Trophoblast cell (in vitro differentiated cells and primary cell): ENCODE results near the gene GPR3.

Experiments used
- DNase-seq, 2 donors: peaks; one replicate each; pipeline ENCODE4 v3.0.0-alpha.2; 2016
- H2AFZ ChIP-seq: 2 replicates; pipeline ENCODE4 v1.6.1; 2013; ENCODE audit warnings: low read length, moderate library complexity, mild to moderate bottlenecking; ENCODE audit not compliant: insufficient read depth, poor library complexity
- H2AK5ac ChIP-seq: 2 replicates; pipeline ENCODE4 v1.6.1; 2013; ENCODE audit warnings: mild to moderate bottlenecking, low read length
- H2BK120ac ChIP-seq: 2 replicates; pipeline ENCODE4 v1.6.1; 2013; ENCODE audit warnings: low read length, mild to moderate bottlenecking, moderate library complexity; ENCODE audit not compliant: insufficient read depth, poor library complexity
- H2BK12ac ChIP-seq: 2 replicates; pipeline ENCODE4 v1.6.1; 2013; ENCODE audit warnings: mild to moderate bottlenecking, low read length, moderate library complexity
- H2BK5ac ChIP-seq: 2 replicates; pipeline ENCODE4 v1.6.1; 2013; ENCODE audit warnings: low read length, low read depth, moderate library complexity, mild to moderate bottlenecking; ENCODE audit not compliant: poor library complexity
- H3K14ac ChIP-seq: 2 replicates; pipeline ENCODE4 v1.6.1; 2013; ENCODE audit warnings: mild to moderate bottlenecking, low read length
- H3K18ac ChIP-seq: 2 replicates; pipeline ENCODE4 v1.6.1; 2013; ENCODE audit warnings: mild to moderate bottlenecking, low read length
- H3K23ac ChIP-seq: 2 replicates; pipeline ENCODE4 v1.6.1; 2013; ENCODE audit warnings: low read length
- H3K27ac ChIP-seq: 2 replicates; pipeline ENCODE4 v1.5.1; 2013; ENCODE audit warnings: low read depth, mild to moderate bottlenecking, inconsistent platforms, low read length, moderate library complexity
- H3K27me3 ChIP-seq: 2 replicates; pipeline ENCODE4 v1.6.1; 2013; ENCODE audit warnings: inconsistent platforms, mild to moderate bottlenecking, low read length, moderate library complexity; ENCODE audit not compliant: insufficient read depth
- H3K36me3 ChIP-seq, 2 experiments: 1 replicate in 1 of 2; 2 replicates in 1 of 2; pipeline ENCODE4 v1.6.1; 2013; ENCODE audit warnings: low read length in 2 of 2, mild to moderate bottlenecking in 2 of 2, moderate library complexity in 1 of 2; ENCODE audit not compliant: insufficient read depth in 2 of 2, control insufficient read depth in 1 of 2
- H3K4ac ChIP-seq: 2 replicates; pipeline ENCODE4 v1.6.1; 2013; ENCODE audit warnings: low read depth, mild to moderate bottlenecking, low read length, moderate library complexity
- H3K4me1 ChIP-seq, 2 experiments: 1 replicate in 1 of 2; 2 replicates in 1 of 2; pipeline ENCODE4 v1.6.1; 2013; ENCODE audit warnings: low read length in 2 of 2, mild to moderate bottlenecking in 2 of 2, moderate library complexity in 1 of 2; ENCODE audit not compliant: insufficient read depth in 2 of 2, control insufficient read depth in 1 of 2
- H3K4me2 ChIP-seq: 2 replicates; pipeline ENCODE4 v1.6.1; 2013; ENCODE audit warnings: inconsistent platforms, mild to moderate bottlenecking, low read length, moderate library complexity
- H3K4me3 ChIP-seq: 2 replicates; pipeline ENCODE4 v1.5.1; 2013; ENCODE audit warnings: mild to moderate bottlenecking, low read depth, low read length, inconsistent platforms
- H3K79me1 ChIP-seq: one replicate; pipeline ENCODE4 v1.6.1; 2013; ENCODE audit warnings: low read length
- H3K79me2 ChIP-seq: 2 replicates; pipeline ENCODE4 v1.6.1; 2013; ENCODE audit warnings: low read length, mild to moderate bottlenecking; ENCODE audit not compliant: control insufficient read depth, insufficient read depth, poor library complexity
- H3K9ac ChIP-seq: 2 replicates; pipeline ENCODE4 v1.6.1; 2013; ENCODE audit warnings: mild to moderate bottlenecking, low read length
- H3K9me3 ChIP-seq: 2 replicates; pipeline ENCODE4 v1.6.1; 2013; ENCODE audit warnings: low read depth, mild to moderate bottlenecking, control low read depth, inconsistent platforms, low read length; ENCODE audit not compliant: insufficient read depth
- H4K12ac ChIP-seq: 2 replicates; pipeline ENCODE4 v1.6.1; 2013; ENCODE audit warnings: low read depth, mild to moderate bottlenecking, low read length, moderate library complexity
- H4K8ac ChIP-seq: 2 replicates; pipeline ENCODE4 v1.6.1; 2013; ENCODE audit warnings: low read depth, mild to moderate bottlenecking, low read length, moderate library complexity
- H4K91ac ChIP-seq: one replicate; pipeline ENCODE4 v1.6.1; 2013; ENCODE audit warnings: low read depth, mild to moderate bottlenecking, low read length, moderate library complexity
- WGBS: extraction: QIAGEN DNeasy Blood & Tissue Kit; methylation state at CpG from one replicate; pipeline ENCODE4 v1.1.7; 2013; ENCODE audit warnings: missing lambda C conversion rate; ENCODE audit not compliant: insufficient read length, insufficient coverage; ENCODE audit errors: extremely low coverage; 5-methylcytosine and 5-hydroxymethylcytosine counted together

The GPR3 gene

DNA sequence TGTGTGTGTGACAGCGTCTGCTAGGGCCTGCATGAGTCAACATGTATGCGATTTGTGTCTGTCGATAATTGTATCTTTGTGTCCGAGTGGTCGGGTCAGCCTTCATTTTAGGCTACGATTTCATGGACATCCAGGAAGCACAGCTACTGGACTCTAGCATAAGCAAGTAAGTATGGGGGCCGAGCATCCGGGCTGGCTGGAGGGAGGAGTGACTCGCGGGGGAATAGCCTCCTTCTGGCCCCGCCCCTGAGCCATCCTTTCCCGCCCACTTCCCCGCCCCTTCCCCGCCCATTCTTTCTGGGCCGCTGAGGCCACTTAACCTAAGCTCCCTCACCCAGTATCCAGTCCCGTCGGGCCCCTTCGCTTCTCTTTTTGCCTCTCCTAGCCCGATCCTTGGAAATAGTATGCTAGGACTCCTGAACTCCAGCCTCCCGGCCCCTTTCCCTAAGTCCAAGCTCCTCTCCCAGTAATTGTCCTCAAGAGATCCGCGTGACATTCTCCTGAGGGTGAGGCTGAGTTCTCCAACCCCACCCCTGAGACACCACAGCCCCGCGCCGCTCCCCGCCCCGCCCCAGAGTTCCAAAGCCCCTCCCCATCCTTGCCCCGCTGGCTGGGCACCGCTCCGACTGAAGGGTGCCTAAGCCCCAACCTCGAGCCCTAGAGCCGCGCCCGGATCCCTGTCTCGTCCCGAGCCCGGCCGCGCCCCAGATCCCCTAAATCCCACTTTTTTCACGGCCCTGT, 26.9 kb upstream of the GPR3 start:
- Histone ChIP-seq H3K79me2 (peaks cover 1% of the 10 kb centered on the region), H3K4me2 (peak overlapping the region; percentile 74), H3K14ac (peak overlapping the region; percentile 0), H3K4me1 (peaks cover 17 to 20% of the 10 kb centered on the region in 2 experiments), H3K4ac (no peak overlapping the region), H2AFZ (peak overlapping the region; percentile 58), H3K27me3 (peaks cover 9% of the 10 kb centered on the region), H3K9ac (no peak overlapping the region), H3K27ac (peak overlapping the region; percentile 50), H2AK5ac (no peak overlapping the region), H3K4me3 (peak overlapping the region; percentile 80), H3K36me3 (peaks cover 2 to 8% of the 10 kb centered on the region in 2 experiments), H3K79me1 (peaks cover 11% of the 10 kb centered on the region), H4K91ac (peak overlapping the region; percentile 60), H4K8ac (peak overlapping the region; percentile 63), H3K18ac (peak overlapping the region; percentile 54), H2BK12ac (no peak overlapping the region), H3K23ac (no peak overlapping the region), H2BK120ac (no peak overlapping the region), H3K9me3 (peaks cover 5% of the 10 kb centered on the region), H2BK5ac (no peak overlapping the region), H4K12ac (peak overlapping the region; percentile 32)
- peak; percentile 85 to 86 for DNase-seq
- WGBS, result no CpG with 5 or more reads among the region's 40 CpGs

DNA sequence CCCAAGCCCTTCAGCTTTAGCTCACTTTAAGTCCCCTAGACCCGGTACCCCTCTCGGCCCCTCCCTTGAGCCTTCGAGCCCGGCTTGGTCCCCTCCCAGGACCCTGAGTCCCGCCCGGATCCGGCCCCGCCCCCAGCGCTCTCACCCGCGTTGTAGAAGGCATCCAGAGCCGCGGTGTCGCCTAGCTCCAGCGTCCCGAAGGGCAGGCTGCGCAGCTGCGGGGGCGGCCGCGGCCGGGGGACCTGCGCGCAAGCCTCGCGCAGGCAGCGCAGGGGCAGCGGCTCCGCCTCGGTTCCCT, 26.4 kb upstream of the GPR3 start:
- no CpG with 5 or more reads among the region's 30 CpGs for WGBS
- Histone ChIP-seq H2AK5ac (no peak overlapping the region), H2BK5ac (no peak overlapping the region)

DNA sequence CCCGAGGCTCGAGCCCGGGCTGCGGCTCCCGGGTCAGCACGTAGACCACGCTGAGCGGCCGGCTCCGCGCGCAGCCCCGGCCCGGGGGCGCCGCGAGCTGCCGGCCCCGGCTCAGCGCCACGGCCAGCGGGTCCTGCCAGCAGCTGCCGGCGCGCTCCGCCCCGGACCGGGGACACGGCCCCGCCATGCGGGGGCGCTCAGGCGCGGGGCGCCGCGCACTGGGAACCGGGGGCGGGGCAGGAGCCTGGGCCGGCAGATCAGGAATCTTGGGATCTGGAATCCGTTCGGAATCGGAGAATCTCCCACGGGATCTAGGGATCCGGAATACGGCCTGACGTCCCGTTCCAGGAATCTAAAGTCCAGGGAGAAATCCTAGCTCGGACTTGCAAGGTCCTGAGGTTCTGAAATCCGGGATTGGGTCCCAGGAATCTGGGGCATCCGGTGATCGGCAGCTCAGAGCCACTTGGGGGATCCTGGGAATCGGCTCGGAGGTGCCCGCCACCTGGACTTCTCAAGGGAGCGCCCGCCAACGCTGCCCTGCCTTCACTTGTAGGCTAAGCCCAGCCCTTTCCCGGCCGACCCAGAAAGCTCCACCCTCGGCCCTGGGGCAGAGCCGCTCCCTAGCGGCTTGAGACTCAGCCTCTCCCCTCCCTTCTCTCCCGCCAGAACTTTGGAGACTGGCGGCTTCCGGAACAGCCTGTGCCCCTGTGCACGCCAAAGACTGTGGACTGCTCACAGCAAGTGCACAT, 25.8 kb upstream of the GPR3 start, which contains the start of gene MAP3K6:
MAP3K6 (minus strand) TSS at position 551 of the 749 bp plus-strand sequence; CDS start at position 187, 364 bp downstream.
- H3K4me1 ChIP-seq, result peaks cover 17% of the 10 kb centered on the region in 2 experiments
- peak within 1 kb of the TSS; percentile 45 for H2BK5ac ChIP-seq
- peaks cover 5% of the 10 kb centered on the region for H3K9me3 ChIP-seq
- H3K4me3 ChIP-seq, result peak within 1 kb of the TSS; percentile 80
- H3K18ac ChIP-seq, result peak within 1 kb of the TSS; percentile 54
- WGBS, result no CpG with 5 or more reads among the region's 67 CpGs
- peak; percentile 77 to 84 for DNase-seq
- H3K23ac ChIP-seq, result no peak within 1 kb of the TSS
- H3K27ac ChIP-seq, result peak within 1 kb of the TSS; percentile 60
- H2BK12ac ChIP-seq, result peak within 1 kb of the TSS; percentile 4
- H3K4me2 ChIP-seq, result peak within 1 kb of the TSS; percentile 74
- H2BK120ac ChIP-seq, result peak within 1 kb of the TSS; percentile 19
- peaks cover 11% of the 10 kb centered on the region for H3K79me1 ChIP-seq
- peaks cover under 1 to 7% of the 10 kb centered on the region in 2 experiments for H3K36me3 ChIP-seq
- H3K14ac ChIP-seq, result peak within 1 kb of the TSS; percentile 50
- peak within 1 kb of the TSS; percentile 39 for H4K12ac ChIP-seq
- peak within 1 kb of the TSS; percentile 64 for H4K91ac ChIP-seq
- H4K8ac ChIP-seq, result peak within 1 kb of the TSS; percentile 66
- H2AFZ ChIP-seq, result peak within 1 kb of the TSS; percentile 58
- no peak within 1 kb of the TSS for H2AK5ac ChIP-seq
- no peak within 1 kb of the TSS for H3K4ac ChIP-seq
- H3K27me3 ChIP-seq, result no peaks in the 10 kb centered on the region
- H3K79me2 ChIP-seq, result peaks cover 1% of the 10 kb centered on the region
- H3K9ac ChIP-seq, result peak within 1 kb of the TSS; percentile 37

More for the DNA sequence above, 26.4 kb upstream of the GPR3 start:
- peak overlapping the region; percentile 50 for H3K14ac ChIP-seq
- peak overlapping the region; percentile 60 for H3K27ac ChIP-seq
- peak overlapping the region; percentile 37 for H3K9ac ChIP-seq
- H2AFZ ChIP-seq, result peak overlapping the region; percentile 58
- H3K23ac ChIP-seq, result no peak overlapping the region
- H2BK120ac ChIP-seq, result no peak overlapping the region
- H3K9me3 ChIP-seq, result peaks cover 5% of the 10 kb centered on the region
- H3K4me2 ChIP-seq, result peak overlapping the region; percentile 74
- H4K12ac ChIP-seq, result peak overlapping the region; percentile 32
- peaks cover 1% of the 10 kb centered on the region for H3K79me2 ChIP-seq
- peak overlapping the region; percentile 80 for H3K4me3 ChIP-seq
- H3K4ac ChIP-seq, result no peak overlapping the region
- H3K27me3 ChIP-seq, result peaks cover 4% of the 10 kb centered on the region
- no peak overlapping the region for H2BK12ac ChIP-seq
- DNase-seq, result peak; percentile 81 to 88
- H3K36me3 ChIP-seq, result peaks cover 2 to 8% of the 10 kb centered on the region in 2 experiments
- H4K91ac ChIP-seq, result peak overlapping the region; percentile 60
- peaks cover 11% of the 10 kb centered on the region for H3K79me1 ChIP-seq
- H4K8ac ChIP-seq, result peak overlapping the region; percentile 63
- peak overlapping the region; percentile 54 for H3K18ac ChIP-seq
- peaks cover 17% of the 10 kb centered on the region in 2 experiments for H3K4me1 ChIP-seq

DNA sequence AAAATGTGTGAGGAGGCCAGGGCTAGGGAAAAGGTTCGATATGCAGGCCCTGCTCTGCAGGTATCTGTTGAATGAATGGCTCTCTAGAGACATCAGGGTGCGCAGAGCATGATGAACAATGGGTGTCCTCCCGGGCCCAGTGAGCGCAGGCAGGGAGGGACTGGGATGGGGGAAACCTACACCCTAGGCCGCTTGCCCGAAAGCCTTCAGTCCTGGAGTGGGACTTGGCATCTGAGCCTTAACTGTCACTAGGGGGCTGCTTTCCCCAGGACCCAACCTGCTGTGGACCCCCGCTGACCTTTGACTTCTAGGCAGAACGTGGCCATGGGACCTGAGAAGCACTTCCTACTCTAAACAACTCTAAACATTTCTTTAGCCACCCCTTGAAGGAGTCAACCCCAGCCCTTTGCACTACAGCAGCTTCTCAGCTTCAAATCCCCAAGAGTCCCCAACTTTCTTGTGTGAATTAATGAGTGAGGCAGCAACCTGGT, 25.2 kb upstream of the GPR3 start:
- Histone ChIP-seq H2BK120ac (no peak overlapping the region), H3K79me2 (peaks cover 1% of the 10 kb centered on the region), H3K9ac (no peak overlapping the region), H3K27me3 (no peaks in the 10 kb centered on the region), H3K36me3 (peaks cover 0 to 4% of the 10 kb centered on the region in 2 experiments), H2AK5ac (no peak overlapping the region), H2AFZ (no peak overlapping the region), H3K79me1 (peaks cover 11% of the 10 kb centered on the region), H4K8ac (no peak overlapping the region), H3K18ac (no peak overlapping the region), H4K91ac (no peak overlapping the region), H4K12ac (no peak overlapping the region), H3K23ac (no peak overlapping the region), H2BK5ac (no peak overlapping the region), H3K27ac (no peak overlapping the region), H3K4me1 (peaks cover 17% of the 10 kb centered on the region in 2 experiments), H3K9me3 (peaks cover 5% of the 10 kb centered on the region), H3K4ac (no peak overlapping the region), H3K4me3 (no peak overlapping the region), H3K14ac (no peak overlapping the region), H2BK12ac (no peak overlapping the region), H3K4me2 (peak overlapping the region; percentile 74)
- DNase-seq, result no peak
- WGBS, result no CpG with 5 or more reads among the region's 8 CpGs
